Common myeloid progenitor, CD34-positive (primary cell): ENCODE results near the gene RAI1.
"Not testable (repeated sequence)": the region's sequence is repeated elsewhere in the genome, so short reads cannot be mapped to it uniquely, and the experiment has no call there.

Experiments used
- CTCF ChIA-PET: fragments of 350-600 bp; sonication (Branson Sonifier 250); formaldehyde crosslinking; loops from one replicate; lab custom pipeline; 2021; ENCODE audit warnings: antibody characterized with exemption; lab: Charles Lee
- POLR2A ChIA-PET: fragments of 350-600 bp; sonication (Branson Sonifier 250); formaldehyde crosslinking; loops from one replicate; lab custom pipeline; 2021; ENCODE audit warnings: antibody characterized with exemption; lab: Charles Lee
- DNase-seq, 3 donors: peaks; one replicate each; pipeline versions ENCODE4 v3.0.0 to v3.0.0-alpha.2; 2013
- H3K27ac ChIP-seq, 2 experiments: 1 replicate in 1 of 2; 2 replicates in 1 of 2; pipeline ENCODE4 v1.7.0; 2013; ENCODE audit warnings: inconsistent platforms in 2 of 2, low read length in 2 of 2, mild to moderate bottlenecking in 2 of 2, low read depth in 1 of 2, moderate library complexity in 1 of 2; ENCODE audit not compliant: severe bottlenecking in 2 of 2, insufficient read depth in 1 of 2, poor library complexity in 1 of 2
- H3K27me3 ChIP-seq, 5 experiments: replicated peaks in 2 of 5; 1 replicate in 3 of 5; 2 replicates in 2 of 5; pipeline versions ENCODE4 v1.6.1 to v1.7.0; 2013; ENCODE audit warnings: low read length in 4 of 5, mild to moderate bottlenecking in 2 of 5, moderate library complexity in 2 of 5, inconsistent platforms in 1 of 5; ENCODE audit not compliant: insufficient read depth in 5 of 5, control insufficient read depth in 4 of 5
- H3K36me3 ChIP-seq, 4 experiments: 1 replicate in 2 of 4; 2 replicates in 2 of 4; pipeline versions ENCODE4 v1.6.1 to v1.7.0; 2013; ENCODE audit warnings: low read length in 3 of 4, control low read depth in 1 of 4, mild to moderate bottlenecking in 1 of 4; ENCODE audit not compliant: control insufficient read depth in 4 of 4, insufficient read depth in 4 of 4
- H3K4me1 ChIP-seq, 4 experiments: 1 replicate in 3 of 4; 2 replicates in 1 of 4; pipeline versions ENCODE4 v1.6.1 to v1.7.1; 2013; ENCODE audit warnings: low read length in 3 of 4, mild to moderate bottlenecking in 3 of 4, control low read depth in 1 of 4, inconsistent platforms in 1 of 4, moderate library complexity in 1 of 4; ENCODE audit not compliant: control insufficient read depth in 4 of 4, insufficient read depth in 4 of 4; ENCODE audit errors: control extremely low read depth in 1 of 4
- H3K4me3 ChIP-seq, 7 experiments: 1 replicate in 4 of 7; 2 replicates in 3 of 7; pipeline versions ENCODE4 v1.5.1 to v1.7.0; 2013; ENCODE audit warnings: mild to moderate bottlenecking in 7 of 7, low read length in 6 of 7, moderate library complexity in 6 of 7, inconsistent platforms in 2 of 7, low read depth in 2 of 7, control low read depth in 1 of 7; ENCODE audit not compliant: insufficient read depth in 4 of 7, control insufficient read depth in 1 of 7; ENCODE audit errors: extremely low read depth in 1 of 7
- H3K9me3 ChIP-seq, 5 experiments: 1 replicate in 4 of 5; 2 replicates in 1 of 5; pipeline versions ENCODE4 v1.6.1 to v1.7.1; 2013; ENCODE audit warnings: low read length in 4 of 5, mild to moderate bottlenecking in 2 of 5, inconsistent platforms in 1 of 5, low read depth in 1 of 5, moderate library complexity in 1 of 5; ENCODE audit not compliant: control insufficient read depth in 4 of 5, insufficient read depth in 2 of 5; ENCODE audit errors: control extremely low read depth in 1 of 5
- WGBS: methylation state at CpG from one replicate; pipeline ENCODE4 v1.1.5; 2013; ENCODE audit not compliant: insufficient coverage; 5-methylcytosine and 5-hydroxymethylcytosine counted together

RAI1 gene

GRCh38 chr17:17683710-17684365 lies 2.6 kb downstream of the RAI1 start:
- H3K36me3 ChIP-seq, result peaks cover 0 to 10% (median 0%) of the 10 kb centered on the region in 4 experiments
- DNase-seq, result no peak
- CTCF ChIA-PET, result interaction anchor here (0.9 to 3.4 kb wide), 3 partner anchors 9 to 74 kb away, joined by 3 to 29 read pairs (median 3); no protein-coding TSS in a partner anchor
- H3K4me1 ChIP-seq, result peaks cover 0 to 53% (median 40%) of the 10 kb centered on the region in 4 experiments
- peak overlapping the region in 4 of 7 experiments; percentile 77 to 81 (median 79) for H3K4me3 ChIP-seq
- POLR2A ChIA-PET, result interaction anchor here (1.1 to 5.1 kb wide), 4 partner anchors 9 to 111 kb away, joined by 3 to 37 read pairs (median 8); no protein-coding TSS in a partner anchor
- no peaks in the 10 kb centered on the region for H3K27me3 ChIP-seq
- H3K27ac ChIP-seq, result peak overlapping the region in 1 of 2 experiments; percentile 89
- WGBS, result 100% methylated on average over 5 of the region's 7 CpGs
- H3K9me3 ChIP-seq, result no peaks in the 10 kb centered on the region

DNA sequence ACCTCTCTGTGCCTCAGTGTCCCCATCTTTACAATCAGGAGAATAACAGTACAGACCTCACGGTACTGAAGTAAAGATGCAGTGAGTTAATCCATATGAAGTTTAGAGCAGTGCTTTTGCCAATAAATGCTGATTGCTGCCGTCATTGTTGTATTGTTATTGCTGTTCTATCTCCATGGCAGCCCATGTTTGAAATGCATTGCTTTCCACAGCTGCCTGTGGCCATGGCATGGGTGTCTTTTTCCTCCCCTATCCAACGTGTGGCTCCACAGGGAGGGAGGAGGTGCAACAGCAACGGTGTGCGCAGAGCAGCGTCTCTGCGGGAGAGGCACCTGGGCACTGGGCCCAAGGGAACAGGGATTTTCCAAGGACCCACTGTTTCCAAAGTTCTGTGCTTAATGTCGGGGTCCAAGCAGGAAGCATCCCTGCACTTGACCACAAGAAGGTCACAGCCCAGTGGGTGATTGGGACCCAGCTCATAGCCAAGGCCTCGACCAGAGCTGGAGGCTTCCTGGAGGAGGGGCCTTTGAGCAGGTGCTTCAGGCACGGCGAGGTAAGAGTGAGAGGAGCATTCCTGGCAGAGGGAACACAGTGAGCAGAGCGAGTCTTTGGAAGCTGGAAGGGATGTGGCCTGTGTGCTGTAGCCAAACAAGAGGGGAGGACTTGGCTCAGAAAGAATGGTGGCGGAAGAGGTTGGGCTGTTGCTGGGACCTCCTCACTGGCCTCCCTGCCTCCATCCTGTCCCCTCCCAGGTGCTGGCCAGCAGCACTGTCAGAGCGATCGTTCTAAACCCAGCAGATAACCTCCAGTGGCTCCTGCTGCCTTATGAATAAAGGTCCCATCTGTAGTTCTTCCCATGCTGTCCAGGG lies 3.9 kb downstream of the RAI1 start:
- WGBS, result 94% methylated on average over 12 of the region's 15 CpGs
- DNase-seq, result peak in 2 of 3 donors; percentile 36 to 43
- Histone ChIP-seq H3K27me3 (no peaks in the 10 kb centered on the region), H3K27ac (peak overlapping the region in 1 of 2 experiments; percentile 46), H3K9me3 (no peaks in the 10 kb centered on the region), H3K36me3 (peaks cover 0 to 10% (median 0%) of the 10 kb centered on the region in 4 experiments), H3K4me3 (no peak overlapping the region), H3K4me1 (peaks cover 0 to 60% (median 48%) of the 10 kb centered on the region in 4 experiments)
- CTCF ChIA-PET, result interaction anchor here (0.8 to 3.4 kb wide), 2 partner anchors 7 to 37 kb away, joined by 3 to 29 read pairs; no protein-coding TSS in a partner anchor
- POLR2A ChIA-PET, result interaction anchor here (2.4 kb wide), 1 partner anchor 72 kb away, joined by 9 read pairs; no protein-coding TSS in a partner anchor

DNA sequence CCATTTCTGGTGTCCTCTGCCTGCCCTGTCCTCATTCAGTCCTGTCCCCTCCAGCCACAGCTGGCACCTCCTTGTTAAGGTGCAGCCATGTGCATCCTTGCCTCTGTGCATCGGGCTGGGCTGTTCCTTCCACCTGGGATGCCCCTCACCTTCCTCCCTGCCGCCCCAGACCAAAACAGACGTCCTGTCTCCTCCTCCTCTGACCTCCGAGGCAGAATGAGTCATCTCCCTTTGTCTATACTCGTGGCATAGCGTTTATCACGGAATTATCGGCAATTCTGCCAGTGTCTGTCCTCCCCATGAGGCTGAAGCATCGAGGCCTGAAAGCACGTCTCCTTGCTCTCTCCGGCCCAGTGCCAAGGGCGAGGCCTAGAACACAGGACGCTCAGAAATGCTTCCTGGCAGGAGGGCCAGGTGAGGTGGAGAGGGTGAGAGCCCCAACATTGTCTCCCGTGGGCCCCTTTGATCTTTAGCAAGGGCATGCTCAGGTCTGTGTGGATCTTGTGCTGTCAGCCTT lies 4.6 kb downstream of the RAI1 start:
- no peaks in the 10 kb centered on the region for H3K27me3 ChIP-seq
- 47% methylated on average over 12 of the region's 14 CpGs for WGBS
- H3K27ac ChIP-seq, result peak overlapping the region in 1 of 2 experiments; percentile 15
- peak in 2 of 3 donors; percentile 49 to 64 for DNase-seq
- no peaks in the 10 kb centered on the region for H3K9me3 ChIP-seq
- no peak overlapping the region for H3K4me3 ChIP-seq
- ChIA-PET CTCF (no interaction called here), POLR2A (interaction anchor here (2.4 kb wide), 1 partner anchor 72 kb away, joined by 9 read pairs; no protein-coding TSS in a partner anchor)
- H3K4me1 ChIP-seq, result peaks cover 1 to 63% (median 52%) of the 10 kb centered on the region in 4 experiments
- H3K36me3 ChIP-seq, result peaks cover 0 to 10% (median 0%) of the 10 kb centered on the region in 4 experiments

DNA sequence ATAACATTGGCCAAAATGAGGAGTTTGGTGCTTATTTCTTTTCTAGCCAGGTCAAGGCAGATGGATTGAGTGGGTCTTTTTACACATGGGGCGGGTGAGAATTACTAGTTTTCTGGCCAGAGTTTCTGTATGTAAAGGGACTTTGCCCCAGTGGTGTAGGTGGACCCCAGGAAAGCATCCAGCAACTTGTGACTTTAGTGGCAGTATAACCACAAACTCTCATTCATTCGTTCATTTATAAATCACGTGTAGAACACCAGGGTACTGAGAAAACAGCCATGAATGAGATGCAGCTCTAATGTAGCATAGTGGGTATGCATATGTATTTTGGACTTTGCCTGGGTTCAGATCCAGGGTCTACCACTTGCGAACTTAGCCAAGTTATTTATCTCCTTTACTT lies 8.1 kb downstream of the RAI1 start:
- H3K4me3 ChIP-seq, result no peak overlapping the region
- 100% methylated on average over 3 of the region's 4 CpGs for WGBS
- CTCF ChIA-PET, result interaction anchor here (0.9 to 1.0 kb wide), 3 partner anchors 11 to 27 kb away, joined by 3 to 4 read pairs (median 3); no protein-coding TSS in a partner anchor
- POLR2A ChIA-PET, result no interaction called here
- no peak overlapping the region for H3K27ac ChIP-seq
- no peaks in the 10 kb centered on the region for H3K9me3 ChIP-seq
- H3K4me1 ChIP-seq, result peaks cover 8 to 78% (median 73%) of the 10 kb centered on the region in 4 experiments
- no peaks in the 10 kb centered on the region for H3K27me3 ChIP-seq
- H3K36me3 ChIP-seq, result peaks cover 0 to 10% (median 0%) of the 10 kb centered on the region in 4 experiments
- no peak for DNase-seq

- H3K36me3 ChIP-seq, H3K4me3 ChIP-seq, H3K9me3 ChIP-seq, H3K27me3 ChIP-seq: not testable (repeated sequence)
- CTCF ChIA-PET, result interaction anchor here (0.9 to 4.3 kb wide), 7 partner anchors 7 to 91 kb away, joined by 3 to 29 read pairs (median 3); partner anchors contain the start of gene RAI1
- H3K4me1 ChIP-seq, result peaks cover 8 to 76% (median 75%) of the 10 kb centered on the region in 4 experiments
- H3K27ac ChIP-seq, result peak overlapping the region in 1 of 2 experiments; percentile 92
- WGBS, result 51% methylated on average over 5 of the region's 7 CpGs
- POLR2A ChIA-PET, result interaction anchor here (1.3 kb wide), 1 partner anchor 8 kb away, joined by 5 read pairs; no protein-coding TSS in a partner anchor
- DNase-seq, result peak in 2 of 3 donors; percentile 36 to 45
Observed at GRCh38 chr17:17690233-17690632, 9.0 kb downstream of the RAI1 start.

- no peaks in the 10 kb centered on the region for H3K9me3 ChIP-seq
- CTCF ChIA-PET, result interaction anchor here (1.0 to 4.3 kb wide), 8 partner anchors 9 to 93 kb away, joined by 3 to 29 read pairs (median 4); partner anchors contain the start of gene RAI1
Observed at GRCh38 chr17:17691468-17692263, 10.4 kb downstream of the RAI1 start.

More at GRCh38 chr17:17691468-17692263, 10.4 kb downstream of the RAI1 start:
- peak overlapping the region; percentile 27 to 92 for H3K27ac ChIP-seq
- no peaks in the 10 kb centered on the region for H3K27me3 ChIP-seq
- H3K36me3 ChIP-seq, result no peaks in the 10 kb centered on the region
- peaks cover 11 to 77% (median 75%) of the 10 kb centered on the region in 4 experiments for H3K4me1 ChIP-seq
- WGBS, result 60% methylated on average over 5 of the region's 8 CpGs
- no peak for DNase-seq
- POLR2A ChIA-PET, result interaction anchor here (0.5 to 3.2 kb wide), 4 partner anchors 9 to 85 kb away, joined by 3 to 37 read pairs (median 4); partner anchors contain the start of gene RAI1
- H3K4me3 ChIP-seq, result peak overlapping the region in 2 of 7 experiments; percentile 19 to 35
